GM23248 (cell line): ENCODE results near the gene PAPLN.

Experiments used
- EZH2 ChIP-seq: fragments of 200-600 bp; sonication (generic); IDR thresholded peaks from 2 replicates; pipeline ENCODE4 v1.6.1; 2018; ENCODE audit warnings: antibody characterized with exemption, mild to moderate bottlenecking; ENCODE audit not compliant: insufficient read depth, poor library complexity, severe bottlenecking
- EZH2phosphoT487 ChIP-seq: fragments of 200-600 bp; sonication (generic); IDR thresholded peaks from 2 replicates; pipeline ENCODE4 v1.6.1; 2018; ENCODE audit warnings: antibody characterized with exemption, moderate library complexity, mild to moderate bottlenecking, low read depth; ENCODE audit not compliant: insufficient read depth

- TF ChIP-seq EZH2: no peak
- no peak for TF ChIP-seq EZH2phosphoT487
Measured at GRCh38 chr14:73260574-73260973, 23.3 kb downstream of the PAPLN start.
